T-helper 17 cell (primary cell): ENCODE results near the gene HDAC4. TPM values are rescaled to one million over a fixed set of nuclear protein-coding genes. Genes with fewer than 3 reads are reported as not detected.

Experiments
- ATAC-seq: fragments of 150-1000 bp; cut with Tn5 transposase; 2 replicates; pipeline ENCODE4 v1.10.0; 2021; ENCODE audit warnings: mild to moderate bottlenecking, moderate library complexity
- DNase-seq, 3 donors: peaks; one replicate each; pipeline versions ENCODE4 v3.0.0 to v3.0.0-alpha.2; 2020 to 2021
- H3K9me3 ChIP-seq: one replicate; pipeline ENCODE4 v1.7.0; 2013; ENCODE audit warnings: low read length, mild to moderate bottlenecking; ENCODE audit not compliant: control insufficient read depth, poor library complexity, severe bottlenecking
- H3K27ac Mint-ChIP-seq: one replicate; pipeline ENCODE4 v1.8.0; 2022; ENCODE audit warnings: mild to moderate bottlenecking, moderate library complexity, mixed read lengths
- H3K27me3 Mint-ChIP-seq: one replicate; pipeline ENCODE4 v1.8.0; 2022; ENCODE audit warnings: mixed read lengths
- H3K36me3 Mint-ChIP-seq: one replicate; pipeline ENCODE4 v1.8.0; 2022; ENCODE audit warnings: low read depth, mixed read lengths
- H3K4me1 Mint-ChIP-seq: one replicate; pipeline ENCODE4 v1.8.0; 2022; ENCODE audit warnings: mild to moderate bottlenecking, mixed read lengths
- H3K4me3 Mint-ChIP-seq: one replicate; pipeline ENCODE4 v1.8.0; 2022; ENCODE audit warnings: mild to moderate bottlenecking, moderate library complexity, mixed read lengths
- total RNA-seq, 4 donors: library from RNA in 2 of 4; stranded (reverse) in 2 of 4; gene quantifications; one replicate each; pipeline ENCODE4 v1.2.3 and lab custom pipeline; 2022 to 2026

The HDAC4 gene
- total RNA-seq, 2 donors from 2014 or later, result 78.9 to 79.0 TPM

GRCh38 chr2:239389414-239390329 is 11.1 kb downstream of the HDAC4 start:
- H3K4me3 Mint-ChIP-seq, result peak overlapping the region; percentile 7
- H3K27ac Mint-ChIP-seq, result no peak overlapping the region
- H3K4me1 Mint-ChIP-seq, result peaks cover 12% of the 10 kb centered on the region
- no peaks in the 10 kb centered on the region for H3K36me3 Mint-ChIP-seq
- no peaks in the 10 kb centered on the region for H3K9me3 ChIP-seq
- no peaks in the 10 kb centered on the region for H3K27me3 Mint-ChIP-seq
- no peak for DNase-seq
- ATAC-seq, result no peak

GRCh38 chr2:239388236-239389151 is 12.3 kb downstream of the HDAC4 start:
- Mint-ChIP-seq H3K27ac (no peak overlapping the region), H3K36me3 (peaks cover 1% of the 10 kb centered on the region), H3K27me3 (no peaks in the 10 kb centered on the region), H3K4me3 (no peak overlapping the region), H3K4me1 (peaks cover 9% of the 10 kb centered on the region)
- DNase-seq (no peak), ATAC-seq (no peak)
- no peaks in the 10 kb centered on the region for H3K9me3 ChIP-seq

GRCh38 chr2:239387811-239388210 is 13.0 kb downstream of the HDAC4 start:
- H3K4me3 Mint-ChIP-seq, result no peak overlapping the region
- H3K36me3 Mint-ChIP-seq, result peaks cover 2% of the 10 kb centered on the region
- H3K4me1 Mint-ChIP-seq, result peaks cover 9% of the 10 kb centered on the region
- no peaks in the 10 kb centered on the region for H3K9me3 ChIP-seq
- H3K27ac Mint-ChIP-seq, result no peak overlapping the region
- DNase-seq, result no peak
- no peaks in the 10 kb centered on the region for H3K27me3 Mint-ChIP-seq
- ATAC-seq, result no peak

- no peak overlapping the region for H3K4me3 Mint-ChIP-seq
- H3K27me3 Mint-ChIP-seq, result no peaks in the 10 kb centered on the region
- no peak for DNase-seq
Measured at GRCh38 chr2:239386872-239387445, 13.9 kb downstream of the HDAC4 start.

GRCh38 chr2:239386001-239386670 is 14.7 kb downstream of the HDAC4 start:
- ATAC-seq (no peak), DNase-seq (no peak)
- Mint-ChIP-seq H3K27ac (no peak overlapping the region), H3K36me3 (peaks cover 2% of the 10 kb centered on the region), H3K27me3 (no peaks in the 10 kb centered on the region), H3K4me1 (peaks cover 18% of the 10 kb centered on the region), H3K4me3 (no peak overlapping the region)
- no peaks in the 10 kb centered on the region for H3K9me3 ChIP-seq

More at GRCh38 chr2:239386872-239387445, 13.9 kb downstream of the HDAC4 start:
- ATAC-seq, result no peak
- Mint-ChIP-seq H3K36me3 (peaks cover 2% of the 10 kb centered on the region), H3K27ac (peak overlapping the region; percentile 16), H3K4me1 (peaks cover 11% of the 10 kb centered on the region)
- no peaks in the 10 kb centered on the region for H3K9me3 ChIP-seq

- no peak for ATAC-seq
- peaks cover 24% of the 10 kb centered on the region for H3K4me1 Mint-ChIP-seq
- H3K9me3 ChIP-seq, result no peaks in the 10 kb centered on the region
- peak overlapping the region; percentile 53 for H3K4me3 Mint-ChIP-seq
- no peak for DNase-seq
- H3K36me3 Mint-ChIP-seq, result peaks cover 2% of the 10 kb centered on the region
- peak overlapping the region; percentile 37 for H3K27ac Mint-ChIP-seq
- H3K27me3 Mint-ChIP-seq, result no peaks in the 10 kb centered on the region
Measured at GRCh38 chr2:239385096-239386000, 15.5 kb downstream of the HDAC4 start.

GRCh38 chr2:239383759-239384156 is 17.1 kb downstream of the HDAC4 start:
- Mint-ChIP-seq H3K4me3 (no peak overlapping the region), H3K27ac (peak overlapping the region; percentile 97), H3K27me3 (no peaks in the 10 kb centered on the region), H3K4me1 (peaks cover 25% of the 10 kb centered on the region), H3K36me3 (peaks cover 2% of the 10 kb centered on the region)
- ATAC-seq (no peak), DNase-seq (no peak)
- no peaks in the 10 kb centered on the region for H3K9me3 ChIP-seq

- Mint-ChIP-seq H3K4me1 (peaks cover 25% of the 10 kb centered on the region), H3K4me3 (no peak overlapping the region), H3K36me3 (peaks cover 2% of the 10 kb centered on the region)
Measured at GRCh38 chr2:239383036-239383758, 17.6 kb downstream of the HDAC4 start.

GRCh38 chr2:239382384-239382880 is 18.4 kb downstream of the HDAC4 start:
- peak overlapping the region; percentile 97 for H3K27ac Mint-ChIP-seq
- H3K36me3 Mint-ChIP-seq, result peaks cover 2% of the 10 kb centered on the region
- H3K4me1 Mint-ChIP-seq, result peaks cover 25% of the 10 kb centered on the region
- H3K27me3 Mint-ChIP-seq, result no peaks in the 10 kb centered on the region
- H3K9me3 ChIP-seq, result no peaks in the 10 kb centered on the region
- peak overlapping the region; percentile 39 for H3K4me3 Mint-ChIP-seq
- no peak for DNase-seq
- no peak for ATAC-seq

More at GRCh38 chr2:239383036-239383758, 17.6 kb downstream of the HDAC4 start:
- ATAC-seq, result no peak
- Mint-ChIP-seq H3K27ac (peak overlapping the region; percentile 97), H3K27me3 (no peaks in the 10 kb centered on the region)
- H3K9me3 ChIP-seq, result no peaks in the 10 kb centered on the region
- DNase-seq, result no peak

GRCh38 chr2:239381709-239382134 is 19.1 kb downstream of the HDAC4 start:
- DNase-seq, result no peak
- peaks cover 23% of the 10 kb centered on the region for H3K4me1 Mint-ChIP-seq
- H3K36me3 Mint-ChIP-seq, result peaks cover 4% of the 10 kb centered on the region
- peak overlapping the region; percentile 97 for H3K27ac Mint-ChIP-seq
- no peaks in the 10 kb centered on the region for H3K27me3 Mint-ChIP-seq
- peak overlapping the region; percentile 94 for H3K4me3 Mint-ChIP-seq
- peak; percentile 24 for ATAC-seq
- H3K9me3 ChIP-seq, result no peaks in the 10 kb centered on the region
